Uterus (tissue), 4 donors: Measurements from ENCODE around the gene RAB19. TPM values are rescaled to one million over a fixed set of nuclear protein-coding genes. Genes with fewer than 3 reads are reported as not detected.

Experiments used
- DNase-seq, 2 donors: peaks; one replicate each; pipeline ENCODE4 v3.0.0-alpha.2; 2019 to 2020
- H3K27ac ChIP-seq, 2 donors: fragments of 200-600 bp; sonication (generic); 1 replicate in 1 of 2; 2 replicates in 1 of 2; pipeline ENCODE4 v1.5.1; 2016 to 2018
- H3K27me3 ChIP-seq, 2 donors: fragments of 200-600 bp; sonication (generic); one replicate each; pipeline ENCODE4 v1.5.1; 2018 to 2019; ENCODE audit warnings: control low read depth in 1 of 2
- H3K36me3 ChIP-seq, 2 donors: fragments of 200-600 bp; sonication (generic); one replicate each; pipeline ENCODE4 v1.5.1; 2019; ENCODE audit warnings: control low read depth in 1 of 2
- H3K4me1 ChIP-seq, 2 donors: fragments of 200-600 bp; sonication (generic); one replicate each; pipeline ENCODE4 v1.5.1; 2018 to 2019; ENCODE audit warnings: control low read depth in 1 of 2
- H3K4me3 ChIP-seq, 2 donors: fragments of 200-600 bp; sonication (generic); 1 replicate in 1 of 2; 2 replicates in 1 of 2; pipeline ENCODE4 v1.5.1; 2018 to 2019; ENCODE audit warnings: mild to moderate bottlenecking in 1 of 2
- H3K9me3 ChIP-seq, 2 donors: fragments of 200-600 bp; sonication (generic); one replicate each; pipeline ENCODE4 v1.5.1; 2019; ENCODE audit warnings: control low read depth in 1 of 2
- POLR2A ChIP-seq, 2 donors: fragments of 450-650 bp; IDR thresholded peaks; one replicate each; pipeline ENCODE4 v1.6.1; 2016; ENCODE audit warnings: antibody characterized with exemption in 2 of 2, mild to moderate bottlenecking in 1 of 2, moderate library complexity in 1 of 2
- intact Hi-C: fragments of 100-400 bp; cut with DNase I; formaldehyde crosslinking; loops from one replicate; pipeline ENCODE4 v1.15.1; 2023; ENCODE audit warnings: low total_unique reads
- total RNA-seq, 4 donors: library from RNA; depleted of rRNA in 3 of 4; stranded (reverse); fragments of >200 nt in 3 of 4; gene quantifications; one replicate each; pipeline versions ENCODE4 v1.1.0 to v1.2.4, GENCODE V29; 2014 to 2023
- TF ChIP-seq, protein P1 (sequence below), 4 experiments: fragments of 200-600 bp in 2 of 4; fragments of 450-650 bp in 2 of 4; sonication (generic) in 2 of 4; IDR thresholded peaks; one replicate each; pipeline ENCODE4 v1.5.1; 2016 to 2019; ENCODE audit warnings: antibody characterized with exemption in 4 of 4, mild to moderate bottlenecking in 2 of 4, moderate library complexity in 1 of 4
- donor health status: DM: yes; HTN: yes; CAD: no.

RAB19 gene, protein sequence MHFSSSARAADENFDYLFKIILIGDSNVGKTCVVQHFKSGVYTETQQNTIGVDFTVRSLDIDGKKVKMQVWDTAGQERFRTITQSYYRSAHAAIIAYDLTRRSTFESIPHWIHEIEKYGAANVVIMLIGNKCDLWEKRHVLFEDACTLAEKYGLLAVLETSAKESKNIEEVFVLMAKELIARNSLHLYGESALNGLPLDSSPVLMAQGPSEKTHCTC
- total RNA-seq = not detected

DNA sequence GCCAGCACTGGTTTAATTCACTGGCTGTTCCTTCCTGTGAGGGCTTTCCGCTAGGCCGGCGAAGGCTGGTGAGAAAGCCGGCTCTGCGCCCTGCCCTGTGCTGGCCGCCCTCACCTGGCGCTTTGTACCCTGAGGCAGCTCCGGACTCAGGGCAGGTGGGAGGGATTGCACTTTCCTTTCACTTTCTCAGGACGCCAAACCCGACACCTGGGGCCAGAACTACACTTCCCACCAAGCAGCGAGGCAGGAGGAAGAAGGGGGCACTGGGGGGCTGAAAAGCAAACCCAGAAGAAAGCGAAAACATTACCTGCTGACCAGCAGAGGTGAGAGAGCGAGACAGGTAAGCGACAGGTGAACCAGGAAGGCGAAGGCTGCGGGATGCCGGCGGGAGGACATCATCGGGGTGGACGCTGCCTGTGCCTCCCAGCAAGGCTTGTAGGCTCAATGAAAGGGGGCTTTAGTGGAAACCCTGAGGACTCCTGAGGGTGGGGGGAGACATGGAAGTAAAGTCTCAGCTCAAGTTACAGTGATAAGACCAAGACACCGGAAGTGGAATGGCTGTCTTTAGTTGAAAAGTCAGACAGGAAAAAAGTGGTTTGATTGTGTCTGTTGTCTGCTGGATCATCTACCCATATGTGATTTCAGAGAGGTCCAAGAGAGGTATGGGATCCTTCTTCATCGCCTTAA, at the start of gene RAB19:
TSS of gene RAB19 (plus strand) at position 181 of the 687 bp plus-strand sequence. CDS start 3,589 bp downstream, outside the sequence.
- Histone ChIP-seq H3K4me3 (peak within 1 kb of the TSS in 1 of 2 donors; percentile 12), H3K27me3 (no peaks in the 10 kb centered on the region), H3K36me3 (no peaks in the 10 kb centered on the region), H3K27ac (no peak within 1 kb of the TSS), H3K9me3 (no peaks in the 10 kb centered on the region), H3K4me1 (no peaks in the 10 kb centered on the region)
- TF ChIP-seq, protein P1, sequence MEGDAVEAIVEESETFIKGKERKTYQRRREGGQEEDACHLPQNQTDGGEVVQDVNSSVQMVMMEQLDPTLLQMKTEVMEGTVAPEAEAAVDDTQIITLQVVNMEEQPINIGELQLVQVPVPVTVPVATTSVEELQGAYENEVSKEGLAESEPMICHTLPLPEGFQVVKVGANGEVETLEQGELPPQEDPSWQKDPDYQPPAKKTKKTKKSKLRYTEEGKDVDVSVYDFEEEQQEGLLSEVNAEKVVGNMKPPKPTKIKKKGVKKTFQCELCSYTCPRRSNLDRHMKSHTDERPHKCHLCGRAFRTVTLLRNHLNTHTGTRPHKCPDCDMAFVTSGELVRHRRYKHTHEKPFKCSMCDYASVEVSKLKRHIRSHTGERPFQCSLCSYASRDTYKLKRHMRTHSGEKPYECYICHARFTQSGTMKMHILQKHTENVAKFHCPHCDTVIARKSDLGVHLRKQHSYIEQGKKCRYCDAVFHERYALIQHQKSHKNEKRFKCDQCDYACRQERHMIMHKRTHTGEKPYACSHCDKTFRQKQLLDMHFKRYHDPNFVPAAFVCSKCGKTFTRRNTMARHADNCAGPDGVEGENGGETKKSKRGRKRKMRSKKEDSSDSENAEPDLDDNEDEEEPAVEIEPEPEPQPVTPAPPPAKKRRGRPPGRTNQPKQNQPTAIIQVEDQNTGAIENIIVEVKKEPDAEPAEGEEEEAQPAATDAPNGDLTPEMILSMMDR (IDR thresholded peaks at IDR 0.05) = no peak
- TF ChIP-seq POLR2A (IDR thresholded peaks at IDR 0.05) = no peak
- intact Hi-C loops = no loop called here
- no peak for DNase-seq

DNA sequence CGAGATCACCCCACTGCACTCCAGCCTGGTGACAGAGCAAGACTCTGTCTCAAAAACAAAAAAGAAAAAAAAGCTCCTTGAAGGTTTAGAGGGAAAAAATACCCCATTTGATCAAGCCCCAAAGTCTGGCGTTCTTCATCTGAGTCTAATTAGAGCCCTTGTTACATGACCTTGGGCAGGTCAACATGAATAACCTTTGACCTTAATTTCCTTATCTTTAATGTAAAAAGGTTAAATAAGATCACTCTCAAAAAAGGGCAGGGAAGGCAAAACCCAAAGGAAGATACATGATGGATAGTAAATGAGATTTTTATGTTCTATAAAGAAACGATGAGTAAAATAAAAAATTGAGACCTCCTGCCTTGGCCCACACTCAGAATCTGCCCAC, 45.8 kb upstream of the RAB19 start:
- intact Hi-C loops = no loop called here
- no peaks in the 10 kb centered on the region for H3K9me3 ChIP-seq
- H3K4me3 ChIP-seq = no peak overlapping the region
- TF ChIP-seq, protein P1 (IDR thresholded peaks at IDR 0.05) = no peak
- no peak for TF ChIP-seq POLR2A (IDR thresholded peaks at IDR 0.05)
- no peaks in the 10 kb centered on the region for H3K4me1 ChIP-seq
- H3K27ac ChIP-seq = no peak overlapping the region
- no peak for DNase-seq
- H3K36me3 ChIP-seq = no peaks in the 10 kb centered on the region
- H3K27me3 ChIP-seq = no peaks in the 10 kb centered on the region

DNA sequence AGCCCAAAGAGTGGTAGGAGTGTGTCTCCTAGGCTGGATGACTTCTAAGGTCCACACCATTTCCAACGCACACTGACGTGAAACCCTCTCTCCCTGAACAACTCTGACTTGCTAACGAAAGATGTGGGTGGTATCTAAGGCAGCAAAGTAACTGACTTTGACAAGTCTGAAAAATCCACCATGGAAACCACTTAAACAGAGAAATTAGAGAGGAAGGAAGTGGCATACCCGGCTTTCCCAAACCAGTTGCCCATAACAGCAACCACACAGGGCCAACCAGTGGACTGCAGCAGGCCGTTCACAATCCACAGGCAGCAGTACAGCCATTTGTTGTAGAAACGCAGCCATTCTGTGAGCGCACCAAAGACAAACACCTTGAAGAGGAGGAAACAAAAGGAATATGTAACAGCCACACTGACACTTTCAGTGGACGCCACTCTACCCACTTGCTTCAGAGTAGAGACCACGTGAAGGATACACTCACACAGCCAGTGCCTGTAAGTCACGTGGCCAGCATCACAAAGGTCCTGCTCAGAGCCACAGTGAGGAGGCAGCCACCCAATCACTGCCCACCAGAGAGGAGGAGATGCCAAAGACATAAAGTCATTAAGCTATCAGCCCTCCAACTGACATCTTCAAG, 45.3 kb upstream of the RAB19 start:
- Histone ChIP-seq H3K36me3 (no peaks in the 10 kb centered on the region), H3K4me1 (no peaks in the 10 kb centered on the region), H3K4me3 (no peak overlapping the region), H3K27ac (no peak overlapping the region), H3K27me3 (no peaks in the 10 kb centered on the region), H3K9me3 (no peaks in the 10 kb centered on the region)
- no peak for DNase-seq
- TF ChIP-seq POLR2A (IDR thresholded peaks at IDR 0.05) = no peak
- TF ChIP-seq, protein P1 (IDR thresholded peaks at IDR 0.05) = no peak
- intact Hi-C loops = no loop called here

DNA sequence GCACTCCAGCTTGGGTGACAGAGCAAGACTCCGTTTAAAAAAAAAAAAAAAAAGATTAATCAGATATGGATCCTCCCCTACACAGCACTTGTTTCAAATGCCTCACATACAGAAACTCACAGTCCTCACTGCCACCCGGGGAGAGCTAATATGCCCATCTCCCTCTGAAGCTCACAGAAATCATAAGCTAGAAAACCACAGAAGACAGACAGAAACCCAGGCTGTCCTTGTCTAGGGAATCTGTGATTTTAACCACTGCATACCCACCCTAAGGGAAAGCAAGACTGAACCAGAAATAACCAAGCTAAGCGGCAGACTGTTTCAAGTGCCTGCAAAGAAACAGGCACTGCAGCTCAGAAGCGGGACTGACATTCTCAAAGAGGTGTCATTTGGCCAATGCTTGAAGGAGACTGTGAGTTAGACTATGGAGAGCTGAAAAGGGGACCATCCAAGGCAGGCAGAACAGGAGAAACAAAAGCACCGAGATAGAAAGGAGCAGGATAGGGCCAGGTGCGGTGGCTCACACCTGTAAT, 43.1 kb upstream of the RAB19 start:
- no peak overlapping the region for H3K27ac ChIP-seq
- H3K9me3 ChIP-seq = no peaks in the 10 kb centered on the region
- H3K4me1 ChIP-seq = no peaks in the 10 kb centered on the region
- TF ChIP-seq, protein P1 (IDR thresholded peaks at IDR 0.05) = no peak
- TF ChIP-seq POLR2A (IDR thresholded peaks at IDR 0.05) = no peak
- no peak overlapping the region for H3K4me3 ChIP-seq
- H3K27me3 ChIP-seq = no peaks in the 10 kb centered on the region
- H3K36me3 ChIP-seq = no peaks in the 10 kb centered on the region
- intact Hi-C loops = no loop called here
- DNase-seq = no peak

DNA sequence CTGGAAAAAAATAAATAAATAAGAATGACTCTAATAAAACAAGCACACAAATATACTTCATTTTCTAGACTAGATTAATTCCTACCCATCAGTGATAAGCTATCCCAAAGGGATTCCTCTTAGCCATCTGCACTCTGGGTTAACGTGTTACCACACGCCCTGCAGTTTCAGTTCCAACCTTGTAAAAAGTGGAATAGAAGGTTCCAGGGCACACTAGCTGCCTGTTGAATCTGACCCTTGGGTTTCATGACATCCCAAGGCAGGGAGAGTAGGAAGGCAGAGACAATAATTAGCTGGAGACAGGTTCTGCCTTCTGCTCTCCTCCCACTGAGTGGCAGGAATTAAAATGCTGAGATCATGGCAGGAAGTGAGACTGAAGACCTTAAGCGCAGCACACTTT, 39.0 kb upstream of the RAB19 start:
- DNase-seq = no peak
- no peaks in the 10 kb centered on the region for H3K9me3 ChIP-seq
- intact Hi-C loops = no loop called here
- H3K27ac ChIP-seq = no peak overlapping the region
- H3K36me3 ChIP-seq = no peaks in the 10 kb centered on the region
- no peak overlapping the region for H3K4me3 ChIP-seq
- H3K27me3 ChIP-seq = no peaks in the 10 kb centered on the region
- TF ChIP-seq, protein P1 (IDR thresholded peaks at IDR 0.05) = no peak
- no peak for TF ChIP-seq POLR2A (IDR thresholded peaks at IDR 0.05)
- H3K4me1 ChIP-seq = no peaks in the 10 kb centered on the region
